H1 (cell line): Measurements from ENCODE around the gene DSG2. TPM values are rescaled to one million over a fixed set of nuclear protein-coding genes. Genes with fewer than 3 reads are reported as not detected.

Experiments
- BACH1 ChIP-seq: IDR thresholded peaks from 2 replicates; pipeline ENCODE4 v1.6.1; 2012; ENCODE audit warnings: low read length, improper control_type of control experiment
- CHD1 ChIP-seq: IDR thresholded peaks from 2 replicates; pipeline ENCODE4 v1.6.1; 2012; ENCODE audit warnings: low read depth, low read length, improper control_type of control experiment
- CREB1 ChIP-seq: IDR thresholded peaks from 2 replicates; pipeline ENCODE4 v1.6.1; 2012; ENCODE audit warnings: inconsistent platforms
- GABPA ChIP-seq: IDR thresholded peaks from 2 replicates; pipeline ENCODE4 v1.6.1; 2011; ENCODE audit warnings: mild to moderate bottlenecking, low read length, moderate library complexity, borderline replicate concordance; ENCODE audit not compliant: insufficient read depth
- TAF1 ChIP-seq: IDR thresholded peaks from 2 replicates; pipeline ENCODE4 v1.6.1; 2011; ENCODE audit warnings: mild to moderate bottlenecking, low read depth, low read length
- TEAD4 ChIP-seq: IDR thresholded peaks from 2 replicates; pipeline ENCODE4 v1.6.1; 2012; ENCODE audit warnings: low read depth, low read length, inconsistent platforms, mixed read lengths
- ZNF274 ChIP-seq: IDR thresholded peaks from 2 replicates; pipeline ENCODE4 v1.7.0; 2012; ENCODE audit warnings: low read length, borderline replicate concordance; ENCODE audit errors: extremely low read depth
- polyA plus RNA-seq, 7 experiments: library from polyadenylated mRNA; depleted of rRNA in 3 of 7; stranded (reverse) in 5 of 7; unstranded in 2 of 7; fragments of >200 nt in 5 of 7; fragments of 200-250 nt in 2 of 7; gene quantifications; 1 replicate in 5 of 7; 2 replicates in 1 of 7; 4 replicates in 1 of 7; pipeline versions ENCODE4 v1.2.1 to v1.2.3, GENCODE V29; 2011 to 2013; ENCODE audit warnings: missing spikeins in 2 of 7, mixed read lengths in 2 of 7
- total RNA-seq: library from RNA; stranded (reverse); fragmentation: NEBNext Ultra II Directional; extraction: Animal tissue kit (Norgen Biotek cat#: 25700); gene quantifications from 2 replicates; pipeline ENCODE4 v1.2.1, GENCODE V29; 2021

DSG2 gene
- total and polyA plus RNA-seq, 2 of the 8 experiments (the other 6 are each of a cell fraction or from before 2014, with no cell fraction given): 60.1 to 144 TPM

DNA sequence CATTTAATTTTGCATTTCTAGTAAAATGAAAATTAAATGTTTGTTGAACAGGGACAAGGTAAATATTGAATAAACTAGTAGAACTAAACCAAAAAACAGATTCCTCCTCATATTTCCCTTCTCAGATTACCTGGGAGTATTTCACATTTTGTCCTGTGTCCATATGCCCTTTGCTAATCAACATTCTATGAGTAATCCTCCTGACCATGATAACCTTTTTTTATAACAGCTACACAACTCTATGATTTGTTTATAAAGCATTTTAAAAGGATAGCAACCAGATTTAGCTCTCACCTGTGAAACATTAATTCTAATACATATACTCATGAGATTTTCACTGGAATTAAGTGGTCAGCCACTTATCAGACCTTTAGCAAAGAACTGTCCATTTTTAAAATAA is 7.1 kb upstream of the DSG2 start (continued):
- TF ChIP-seq GABPA: no peak
- TF ChIP-seq TAF1: no peak
- no peak for TF ChIP-seq BACH1
- TF ChIP-seq ZNF274: no peak
- no peak for TF ChIP-seq CHD1
- TF ChIP-seq TEAD4: no peak
- no peak for TF ChIP-seq CREB1
